Peyer's patch (tissue), 4 donors: ENCODE measurements around the gene IGSF9.

Experiments used
- POLR2A ChIP-seq, 2 donors: fragments of 450-650 bp; IDR thresholded peaks; one replicate each; pipeline ENCODE4 v1.5.1; 2017; ENCODE audit warnings: antibody characterized with exemption in 2 of 2, mild to moderate bottlenecking in 2 of 2, moderate library complexity in 2 of 2
- TF ChIP-seq, protein P1 (sequence below), 6 experiments: fragments of 450-650 bp in 4 of 6; fragments of 200-600 bp in 2 of 6; sonication (generic) in 1 of 6; IDR thresholded peaks; one replicate each; pipeline ENCODE4 v1.5.1; 2017 to 2019; ENCODE audit warnings: antibody characterized with exemption in 6 of 6, mild to moderate bottlenecking in 3 of 6, moderate library complexity in 1 of 6

DNA sequence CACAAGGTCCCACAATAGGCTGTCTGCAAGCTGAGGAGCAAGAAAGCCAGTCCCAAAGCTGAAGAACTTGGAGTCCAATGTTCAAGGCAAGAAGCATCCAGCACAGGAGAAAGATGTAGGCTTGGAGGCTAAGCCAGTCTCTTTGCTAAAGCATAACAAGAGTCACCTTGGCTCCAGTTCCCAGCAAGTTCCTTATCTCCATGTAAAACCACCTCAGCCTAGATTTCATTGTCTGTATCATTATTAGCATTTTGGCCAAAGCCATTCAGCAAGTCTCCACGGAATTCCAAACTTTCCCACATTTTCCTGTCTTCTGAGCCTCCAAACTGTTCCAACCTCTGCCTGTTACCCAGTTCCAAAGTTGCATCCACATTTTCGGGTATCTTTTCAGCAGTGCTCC lies 49.5 kb upstream of the IGSF9 start:
- no peak for TF ChIP-seq POLR2A (IDR thresholded peaks at IDR 0.05)
- TF ChIP-seq, protein P1, sequence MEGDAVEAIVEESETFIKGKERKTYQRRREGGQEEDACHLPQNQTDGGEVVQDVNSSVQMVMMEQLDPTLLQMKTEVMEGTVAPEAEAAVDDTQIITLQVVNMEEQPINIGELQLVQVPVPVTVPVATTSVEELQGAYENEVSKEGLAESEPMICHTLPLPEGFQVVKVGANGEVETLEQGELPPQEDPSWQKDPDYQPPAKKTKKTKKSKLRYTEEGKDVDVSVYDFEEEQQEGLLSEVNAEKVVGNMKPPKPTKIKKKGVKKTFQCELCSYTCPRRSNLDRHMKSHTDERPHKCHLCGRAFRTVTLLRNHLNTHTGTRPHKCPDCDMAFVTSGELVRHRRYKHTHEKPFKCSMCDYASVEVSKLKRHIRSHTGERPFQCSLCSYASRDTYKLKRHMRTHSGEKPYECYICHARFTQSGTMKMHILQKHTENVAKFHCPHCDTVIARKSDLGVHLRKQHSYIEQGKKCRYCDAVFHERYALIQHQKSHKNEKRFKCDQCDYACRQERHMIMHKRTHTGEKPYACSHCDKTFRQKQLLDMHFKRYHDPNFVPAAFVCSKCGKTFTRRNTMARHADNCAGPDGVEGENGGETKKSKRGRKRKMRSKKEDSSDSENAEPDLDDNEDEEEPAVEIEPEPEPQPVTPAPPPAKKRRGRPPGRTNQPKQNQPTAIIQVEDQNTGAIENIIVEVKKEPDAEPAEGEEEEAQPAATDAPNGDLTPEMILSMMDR (IDR thresholded peaks at IDR 0.05): no peak
